Stimulated activated CD4-positive, alpha-beta T cell treated with anti-CD3 and anti-CD28 coated beads, Interleukin-4, amount 100 ng/mL, for 24 hours (primary cell): Measurements from ENCODE around the gene TLCD3B.

Experiments
- DNase-seq: peaks from one replicate; pipeline ENCODE4 v3.0.0-alpha.2; 2020

TLCD3B gene

GRCh38 chr16:29987371-29988085, 43.5 kb downstream of the TLCD3B start:
- DNase-seq = no peak

GRCh38 chr16:29986931-29987330, 44.1 kb downstream of the TLCD3B start:
- no peak for DNase-seq

- no peak for DNase-seq
Measured at GRCh38 chr16:29986231-29986630, 44.8 kb downstream of the TLCD3B start.

GRCh38 chr16:29985271-29985811, 45.7 kb downstream of the TLCD3B start:
- no peak for DNase-seq

- DNase-seq = no peak
Measured at GRCh38 chr16:29984764-29985147, 46.3 kb downstream of the TLCD3B start.

- no peak for DNase-seq
Measured at GRCh38 chr16:29984137-29984763, 46.8 kb downstream of the TLCD3B start.

- DNase-seq = no peak
Measured at GRCh38 chr16:29983420-29984136, 47.5 kb downstream of the TLCD3B start.

GRCh38 chr16:29982560-29983419, 48.3 kb downstream of the TLCD3B start:
- DNase-seq = no peak

- no peak for DNase-seq
Measured at GRCh38 chr16:29978564-29979270, 52.4 kb downstream of the TLCD3B start.

GRCh38 chr16:29978081-29978480, 53.0 kb downstream of the TLCD3B start:
- no peak for DNase-seq

- DNase-seq = no peak
Measured at GRCh38 chr16:29977063-29977825, 53.8 kb downstream of the TLCD3B start.

GRCh38 chr16:29975811-29976511, 55.1 kb downstream of the TLCD3B start:
- DNase-seq = no peak

- DNase-seq = no peak
Measured at GRCh38 chr16:29975134-29975538, 55.9 kb downstream of the TLCD3B start.
